ENCODE results near the gene CPPED1. TPM values are rescaled to one million over a fixed set of nuclear protein-coding genes. Genes with fewer than 3 reads are reported as not detected.
"Not testable (repeated sequence)": the region's sequence is repeated elsewhere in the genome, so short reads cannot be mapped to it uniquely, and the experiment has no call there.

Gene CPPED1
- total RNA-seq, 1 donor: 21.4 TPM

DNA sequence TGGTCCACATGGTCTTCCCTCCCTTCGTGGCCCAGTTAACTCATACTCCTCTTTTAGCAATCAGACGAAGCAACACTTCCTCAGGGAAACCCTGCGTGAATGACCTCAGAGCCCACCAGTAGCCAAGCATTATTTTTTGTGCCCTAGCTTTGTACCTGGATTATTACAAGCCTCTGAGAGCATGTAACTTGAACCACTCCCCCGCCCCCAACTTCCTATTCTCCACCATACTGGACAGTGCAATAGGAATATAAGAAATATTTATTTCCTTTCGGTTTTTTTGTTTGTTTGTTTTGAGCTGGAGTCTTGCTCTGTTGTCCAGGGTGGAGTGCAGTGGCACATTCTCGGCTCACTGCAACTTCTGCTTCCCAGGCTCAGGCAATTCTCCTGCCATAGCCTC, 2.9 kb downstream of the CPPED1 start:
- H3K27me3 ChIP-seq (ENCODE audit: insufficient read depth, low read length): no peaks in the 10 kb centered on the region
- H4K20me1 ChIP-seq (ENCODE audit: insufficient read depth, low read length): no peaks in the 10 kb centered on the region
- H3K4me2 ChIP-seq (ENCODE audit: insufficient read depth, low read length): peak overlapping the region; percentile 82
- no peak overlapping the region for H2AFZ ChIP-seq (ENCODE audit: low read length)
- H3K4me1 ChIP-seq (ENCODE audit: insufficient read depth, low read length): peaks cover 34% of the 10 kb centered on the region
- no peak overlapping the region for H3K4me3 ChIP-seq (ENCODE audit: insufficient read depth, low read length)
- peak; percentile 19 for DNase-seq (ENCODE audit: insufficient read length, low spot score, missing footprints)
- H3K36me3 ChIP-seq (ENCODE audit: insufficient read depth, low read length): no peaks in the 10 kb centered on the region
- no peaks in the 10 kb centered on the region for H3K9me3 ChIP-seq (ENCODE audit: low read depth, low read length)
- TF ChIP-seq, protein P1, sequence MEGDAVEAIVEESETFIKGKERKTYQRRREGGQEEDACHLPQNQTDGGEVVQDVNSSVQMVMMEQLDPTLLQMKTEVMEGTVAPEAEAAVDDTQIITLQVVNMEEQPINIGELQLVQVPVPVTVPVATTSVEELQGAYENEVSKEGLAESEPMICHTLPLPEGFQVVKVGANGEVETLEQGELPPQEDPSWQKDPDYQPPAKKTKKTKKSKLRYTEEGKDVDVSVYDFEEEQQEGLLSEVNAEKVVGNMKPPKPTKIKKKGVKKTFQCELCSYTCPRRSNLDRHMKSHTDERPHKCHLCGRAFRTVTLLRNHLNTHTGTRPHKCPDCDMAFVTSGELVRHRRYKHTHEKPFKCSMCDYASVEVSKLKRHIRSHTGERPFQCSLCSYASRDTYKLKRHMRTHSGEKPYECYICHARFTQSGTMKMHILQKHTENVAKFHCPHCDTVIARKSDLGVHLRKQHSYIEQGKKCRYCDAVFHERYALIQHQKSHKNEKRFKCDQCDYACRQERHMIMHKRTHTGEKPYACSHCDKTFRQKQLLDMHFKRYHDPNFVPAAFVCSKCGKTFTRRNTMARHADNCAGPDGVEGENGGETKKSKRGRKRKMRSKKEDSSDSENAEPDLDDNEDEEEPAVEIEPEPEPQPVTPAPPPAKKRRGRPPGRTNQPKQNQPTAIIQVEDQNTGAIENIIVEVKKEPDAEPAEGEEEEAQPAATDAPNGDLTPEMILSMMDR (IDR thresholded peaks at IDR 0.05; ENCODE audit: extremely low read depth, low read depth, low read length): no peak
- peak overlapping the region; percentile 93 for H3K27ac ChIP-seq (ENCODE audit: low read depth, low read length)
- H3K79me2 ChIP-seq (ENCODE audit: insufficient read depth, low read length): peaks cover 55% of the 10 kb centered on the region

DNA sequence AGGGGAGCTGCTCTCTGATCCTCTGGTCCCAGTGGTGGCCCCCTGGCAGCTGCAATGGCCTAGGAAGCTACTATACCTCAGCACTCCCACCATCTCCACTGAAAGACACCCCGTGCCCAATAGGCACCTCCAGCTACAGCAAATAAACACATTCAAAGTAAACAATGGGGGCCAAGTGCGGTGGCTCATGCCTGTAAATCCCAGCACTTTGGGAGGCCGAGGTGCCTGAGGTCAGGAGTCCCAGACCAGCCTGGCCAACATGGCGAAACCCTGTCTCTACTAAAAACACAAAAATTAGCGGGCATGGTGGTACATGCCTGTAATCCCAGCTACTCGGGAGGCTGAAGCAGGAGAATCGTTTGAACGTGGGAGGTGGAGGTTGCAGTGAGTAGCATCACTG, 3.7 kb downstream of the CPPED1 start:
- H3K9me3 ChIP-seq (ENCODE audit: low read depth, low read length); H3K27me3 ChIP-seq (ENCODE audit: insufficient read depth, low read length); H3K27ac ChIP-seq (ENCODE audit: low read depth, low read length); H3K4me2 ChIP-seq (ENCODE audit: insufficient read depth, low read length); H3K36me3 ChIP-seq (ENCODE audit: insufficient read depth, low read length); H4K20me1 ChIP-seq (ENCODE audit: insufficient read depth, low read length); H3K4me3 ChIP-seq (ENCODE audit: insufficient read depth, low read length); H2AFZ ChIP-seq (ENCODE audit: low read length): not testable (repeated sequence)
- H3K79me2 ChIP-seq (ENCODE audit: insufficient read depth, low read length): peaks cover 62% of the 10 kb centered on the region
- H3K4me1 ChIP-seq (ENCODE audit: insufficient read depth, low read length): peaks cover 34% of the 10 kb centered on the region
- DNase-seq (ENCODE audit: insufficient read length, low spot score, missing footprints): peak; percentile 88

DNA sequence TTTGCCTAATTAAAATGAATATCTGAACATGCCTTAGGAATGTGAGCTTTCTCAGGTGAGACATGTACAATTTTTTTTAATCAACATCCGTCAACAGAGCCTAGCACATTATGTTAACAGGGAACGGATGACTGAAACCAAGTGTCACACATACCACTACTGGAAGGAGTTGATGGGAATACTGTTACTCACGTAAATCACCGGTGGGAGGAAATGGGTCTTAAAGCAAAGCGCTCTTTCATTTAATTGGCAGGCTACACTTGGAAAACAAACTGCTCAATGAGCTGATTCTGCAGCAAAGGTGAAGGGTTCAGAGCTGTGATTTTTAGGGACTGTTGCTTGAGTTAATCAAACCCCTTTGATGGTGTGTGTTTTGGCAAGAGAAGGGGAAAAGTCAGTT, 4.8 kb downstream of the CPPED1 start:
- no peak for DNase-seq (ENCODE audit: insufficient read length, low spot score, missing footprints)
- Histone ChIP-seq H3K27me3 (ENCODE audit: insufficient read depth, low read length) (no peaks in the 10 kb centered on the region), H3K36me3 (ENCODE audit: insufficient read depth, low read length) (no peaks in the 10 kb centered on the region), H3K9me3 (ENCODE audit: low read depth, low read length) (no peaks in the 10 kb centered on the region), H3K79me2 (ENCODE audit: insufficient read depth, low read length) (peaks cover 69% of the 10 kb centered on the region), H3K4me1 (ENCODE audit: insufficient read depth, low read length) (peaks cover 29% of the 10 kb centered on the region), H3K4me3 (ENCODE audit: insufficient read depth, low read length) (no peak overlapping the region), H4K20me1 (ENCODE audit: insufficient read depth, low read length) (no peaks in the 10 kb centered on the region), H3K4me2 (ENCODE audit: insufficient read depth, low read length) (no peak overlapping the region), H2AFZ (ENCODE audit: low read length) (no peak overlapping the region), H3K27ac (ENCODE audit: low read depth, low read length) (no peak overlapping the region)
- TF ChIP-seq, protein P1 (IDR thresholded peaks at IDR 0.05; ENCODE audit: extremely low read depth, low read depth, low read length): no peak

DNA sequence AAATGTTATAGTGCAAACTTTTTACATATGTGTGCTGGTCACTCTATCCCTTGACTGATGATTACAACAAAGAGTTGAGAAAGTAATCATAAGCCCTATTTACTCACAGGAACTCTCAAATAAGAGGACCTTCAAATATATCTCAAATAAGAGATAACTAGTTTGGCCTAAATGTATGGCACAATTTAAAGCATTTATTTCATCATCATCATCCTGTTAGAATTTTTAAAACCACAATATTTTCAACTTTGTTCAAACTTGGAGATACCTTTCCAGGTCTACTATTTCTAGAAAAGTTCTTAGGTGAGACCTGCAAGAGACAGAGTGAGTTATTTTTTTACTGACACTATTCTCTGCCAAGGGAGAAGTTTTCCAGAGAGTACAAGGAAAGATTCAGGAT, 5.5 kb downstream of the CPPED1 start:
- H3K27me3 ChIP-seq (ENCODE audit: insufficient read depth, low read length): no peaks in the 10 kb centered on the region
- no peak overlapping the region for H3K27ac ChIP-seq (ENCODE audit: low read depth, low read length)
- peaks cover 28% of the 10 kb centered on the region for H3K4me1 ChIP-seq (ENCODE audit: insufficient read depth, low read length)
- no peaks in the 10 kb centered on the region for H3K36me3 ChIP-seq (ENCODE audit: insufficient read depth, low read length)
- peaks cover 71% of the 10 kb centered on the region for H3K79me2 ChIP-seq (ENCODE audit: insufficient read depth, low read length)
- TF ChIP-seq, protein P1 (IDR thresholded peaks at IDR 0.05; ENCODE audit: extremely low read depth, low read depth, low read length): no peak
- DNase-seq (ENCODE audit: insufficient read length, low spot score, missing footprints): no peak
- no peak overlapping the region for H3K4me3 ChIP-seq (ENCODE audit: insufficient read depth, low read length)
- peaks cover 4% of the 10 kb centered on the region for H4K20me1 ChIP-seq (ENCODE audit: insufficient read depth, low read length)
- no peaks in the 10 kb centered on the region for H3K9me3 ChIP-seq (ENCODE audit: low read depth, low read length)
- no peak overlapping the region for H2AFZ ChIP-seq (ENCODE audit: low read length)
- H3K4me2 ChIP-seq (ENCODE audit: insufficient read depth, low read length): no peak overlapping the region
